NOMO-1 (cell line): ENCODE measurements around the gene MIER3.

Source experiments
- DNase-seq, 2 experiments: peaks; one replicate each; lab custom pipeline; 2025; ENCODE audit not compliant: unreplicated experiment in 2 of 2; lab: John Stamatoyannopoulos, UW

MIER3 gene

DNA sequence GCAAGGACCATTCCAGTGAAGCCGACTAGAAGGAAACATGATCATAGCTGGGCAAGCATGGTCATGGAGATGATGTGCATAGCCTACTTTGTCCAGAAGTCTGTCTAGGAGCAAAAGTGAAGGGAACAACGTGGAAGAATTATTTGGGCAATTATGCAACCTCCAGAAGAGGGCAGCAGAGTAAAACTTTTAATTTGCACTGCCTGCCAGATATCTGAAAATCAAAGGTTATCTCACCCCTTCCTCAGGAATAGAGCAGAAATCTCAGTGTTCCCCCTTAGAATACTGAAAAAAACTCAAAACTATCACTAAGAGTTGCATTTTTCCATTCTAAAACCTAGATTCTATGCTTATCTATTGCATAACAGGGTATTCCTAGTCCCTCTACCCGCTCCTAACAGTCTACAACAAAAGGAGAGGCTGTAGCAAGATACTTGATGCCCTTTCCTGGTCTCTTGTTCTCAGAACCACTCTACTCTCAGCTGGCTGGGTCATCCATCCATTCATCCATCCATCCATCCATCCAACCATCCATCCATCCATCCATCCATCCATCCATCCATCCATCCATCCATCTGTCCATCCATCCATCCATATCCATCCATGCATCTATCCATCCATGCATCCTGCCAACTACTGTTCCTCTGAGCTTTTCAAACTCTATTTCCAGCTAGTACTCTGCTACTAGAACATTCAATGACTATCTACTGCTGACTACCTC, 50.9 kb downstream of the MIER3 start:
- peak; percentile 27 to 52 for DNase-seq

DNA sequence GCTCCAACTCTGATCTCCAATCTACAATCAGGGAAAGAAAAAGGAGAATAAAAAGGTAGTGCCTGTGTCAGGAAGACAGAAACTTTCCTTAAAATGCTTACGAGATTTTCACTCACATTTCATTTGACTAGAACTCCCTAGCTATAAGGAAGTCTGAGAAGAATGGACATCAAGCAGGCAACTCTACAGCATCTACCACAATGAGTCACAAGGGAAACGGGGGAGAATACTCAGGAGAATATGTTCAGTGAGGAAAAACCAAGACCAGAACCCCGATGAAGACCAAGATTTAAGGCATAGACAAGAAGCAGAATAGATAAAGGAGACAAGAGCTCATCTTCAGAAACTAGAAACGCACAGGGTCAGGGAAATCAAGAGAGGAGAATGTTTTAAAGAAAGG, 51.5 kb downstream of the MIER3 start:
- peak in 1 of 2 experiments; percentile 27 for DNase-seq

DNA sequence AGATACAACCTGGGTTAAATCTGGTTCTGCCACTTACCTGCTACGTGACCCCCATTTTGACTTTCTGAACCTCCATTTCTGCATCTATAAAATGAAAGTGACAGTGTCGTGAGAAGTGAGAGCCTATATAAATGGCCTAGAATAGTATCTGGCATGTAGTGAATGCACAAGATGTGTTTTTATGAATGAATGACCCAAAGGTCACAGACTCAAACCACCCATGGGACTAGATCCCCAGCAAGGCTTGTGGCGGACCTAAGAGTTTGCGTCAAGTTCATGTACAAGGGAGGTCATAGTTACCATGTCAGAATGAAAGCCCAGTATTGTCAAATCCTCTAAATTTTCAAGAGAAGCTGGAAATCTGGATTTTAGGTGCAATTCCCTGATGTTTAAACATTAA, 53.7 kb downstream of the MIER3 start:
- DNase-seq, result no peak

DNA sequence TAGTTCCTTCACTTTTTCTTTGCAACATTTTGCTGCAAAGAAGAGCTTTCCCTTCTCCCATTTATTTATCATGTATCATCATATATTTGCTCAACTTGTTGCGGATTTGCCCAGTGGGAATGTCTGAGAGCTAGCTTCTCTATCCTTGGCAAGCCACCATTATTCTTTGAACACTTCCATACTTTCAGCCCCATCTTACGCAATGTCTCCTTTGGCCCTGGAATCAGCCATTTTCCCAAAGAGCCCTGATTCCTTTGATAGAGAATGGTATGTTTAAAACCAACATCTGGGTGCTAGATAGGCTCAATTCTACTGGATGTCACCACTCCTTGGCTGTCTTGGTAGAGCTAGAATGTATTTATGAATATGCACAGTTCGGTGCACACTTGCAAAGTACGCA, 55.2 kb downstream of the MIER3 start:
- DNase-seq, result no peak

DNA sequence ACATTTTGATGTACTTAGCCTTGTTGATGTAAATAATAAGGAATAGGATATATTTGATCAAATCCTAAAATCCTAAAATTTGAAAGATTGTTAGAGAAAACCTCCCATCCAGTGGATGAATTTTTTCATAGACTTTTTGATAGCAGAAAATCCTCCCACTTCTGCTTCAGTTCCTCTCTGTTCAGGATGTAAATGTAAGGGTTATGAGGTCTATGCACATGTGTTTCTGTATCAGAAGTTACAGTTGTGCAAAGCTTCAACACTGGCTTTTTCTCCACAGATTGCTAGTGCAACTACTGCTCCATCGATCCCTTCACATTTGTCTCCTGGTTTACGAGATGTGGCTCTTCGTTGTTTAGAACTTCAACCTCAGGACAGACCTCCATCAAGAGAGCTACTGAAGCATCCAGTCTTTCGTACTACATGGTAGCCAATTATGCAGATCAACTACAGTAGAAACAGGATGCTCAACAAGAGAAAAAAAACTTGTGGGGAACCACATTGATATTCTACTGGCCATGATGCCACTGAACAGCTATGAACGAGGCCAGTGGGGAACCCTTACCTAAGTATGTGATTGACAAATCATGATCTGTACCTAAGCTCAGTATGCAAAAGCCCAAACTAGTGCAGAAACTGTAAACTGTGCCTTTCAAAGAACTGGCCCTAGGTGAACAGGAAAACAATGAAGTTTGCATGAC, 58.5 kb downstream of the MIER3 start:
- DNase-seq, result no peak

DNA sequence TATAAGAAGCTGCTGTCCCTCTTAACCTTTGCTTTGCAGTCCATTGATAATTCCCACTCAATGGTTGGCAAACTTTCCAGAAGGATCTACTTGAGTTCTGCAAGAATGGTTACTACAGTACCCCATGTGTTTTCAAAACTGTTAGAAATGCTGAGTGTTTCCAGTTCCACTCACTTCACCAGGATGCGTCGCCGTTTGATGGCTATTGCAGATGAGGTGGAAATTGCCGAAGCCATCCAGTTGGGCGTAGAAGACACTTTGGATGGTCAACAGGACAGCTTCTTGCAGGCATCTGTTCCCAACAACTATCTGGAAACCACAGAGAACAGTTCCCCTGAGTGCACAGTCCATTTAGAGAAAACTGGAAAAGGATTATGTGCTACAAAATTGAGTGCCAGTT, 70.4 kb downstream of the MIER3 start:
- DNase-seq, result no peak

DNA sequence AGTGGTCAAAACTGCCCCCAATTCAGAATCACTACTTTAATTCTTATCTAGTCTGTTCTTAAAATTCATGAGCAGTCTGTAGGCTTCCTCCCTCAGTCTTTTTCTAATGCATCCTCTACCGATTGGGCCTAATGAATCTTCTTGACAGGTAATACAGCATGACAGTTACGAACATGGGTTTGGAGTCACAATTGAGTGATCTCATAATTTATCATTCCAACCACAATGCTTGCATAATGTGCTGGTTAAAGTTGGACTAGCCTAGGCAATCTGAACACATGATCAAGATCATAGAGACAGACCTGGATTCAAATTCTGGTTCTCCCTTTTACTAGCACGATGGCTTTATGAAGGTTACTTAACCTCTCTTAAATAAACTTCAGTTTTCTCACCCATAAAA, 75.6 kb downstream of the MIER3 start:
- DNase-seq, result peak; percentile 10 to 50

DNA sequence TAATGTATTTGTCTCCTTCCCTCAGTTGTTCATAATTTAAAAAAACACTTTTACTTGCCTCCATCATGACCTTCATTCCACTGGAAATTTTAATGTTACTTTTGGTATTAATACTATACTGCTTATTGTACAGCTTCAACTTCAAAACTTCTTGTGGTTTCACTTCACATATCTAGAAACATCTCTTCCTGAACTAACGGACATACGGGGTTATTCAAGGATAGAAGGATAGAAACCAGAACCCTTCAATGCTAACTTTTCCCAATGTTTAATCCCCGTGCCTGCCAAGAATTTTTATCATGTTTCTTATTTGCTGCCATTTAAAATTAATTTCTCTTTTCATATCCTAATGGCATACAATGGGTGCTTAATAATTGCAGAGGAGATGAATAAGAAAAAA, 78.9 kb downstream of the MIER3 start:
- DNase-seq, result no peak

DNA sequence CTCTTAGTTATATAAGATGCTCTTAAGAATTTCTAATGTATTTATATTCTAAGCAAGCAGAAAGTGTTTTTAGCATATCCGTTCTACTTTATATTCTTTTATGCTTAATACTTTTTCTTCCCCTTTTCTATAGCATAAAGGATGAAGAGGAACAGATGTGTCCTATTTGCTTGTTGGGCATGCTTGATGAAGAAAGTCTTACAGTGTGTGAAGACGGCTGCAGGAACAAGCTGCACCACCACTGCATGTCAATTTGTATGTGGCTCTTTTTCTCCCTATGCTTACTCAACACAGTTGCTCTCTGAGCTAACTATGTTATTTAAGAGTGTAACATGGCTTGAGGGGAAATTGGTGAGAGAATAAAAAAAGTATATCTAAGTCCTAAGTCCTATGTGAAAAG, 80.1 kb downstream of the MIER3 start:
- no peak for DNase-seq
